Skeletal muscle tissue (tissue), 4 donors: ENCODE measurements around the gene GDI2. TPM values are rescaled to one million over a fixed set of nuclear protein-coding genes. Genes with fewer than 3 reads are reported as not detected.
"Not testable (repeated sequence)": the region's sequence is repeated elsewhere in the genome, so short reads cannot be mapped to it uniquely, and the experiment has no call there.

ENCODE experiments used
- H3K27ac ChIP-seq: one replicate; pipeline ENCODE4 v1.7.0; 2013; ENCODE audit warnings: mild to moderate bottlenecking, low read depth, low read length, inconsistent platforms
- H3K27me3 ChIP-seq, 3 donors: one replicate each; pipeline ENCODE4 v1.7.0; 2013; ENCODE audit warnings: low read length in 3 of 3; ENCODE audit not compliant: control insufficient read depth in 3 of 3, insufficient read depth in 3 of 3
- H3K36me3 ChIP-seq, 3 donors: one replicate each; pipeline ENCODE4 v1.7.0; 2013; ENCODE audit warnings: low read length in 3 of 3; ENCODE audit not compliant: control insufficient read depth in 3 of 3, insufficient read depth in 3 of 3
- H3K4me1 ChIP-seq, 3 donors: one replicate each; pipeline ENCODE4 v1.7.0; 2013; ENCODE audit warnings: low read length in 3 of 3, mild to moderate bottlenecking in 3 of 3; ENCODE audit not compliant: control insufficient read depth in 3 of 3, insufficient read depth in 3 of 3
- H3K4me3 ChIP-seq, 3 donors: one replicate each; pipeline ENCODE4 v1.7.0; 2013; ENCODE audit warnings: low read length in 3 of 3
- H3K9ac ChIP-seq, 3 donors: one replicate each; pipeline ENCODE4 v1.7.0; 2013; ENCODE audit warnings: low read length in 3 of 3, mild to moderate bottlenecking in 3 of 3, moderate library complexity in 2 of 3, low read depth in 1 of 3
- H3K9me3 ChIP-seq, 3 donors: one replicate each; pipeline ENCODE4 v1.7.0; 2013; ENCODE audit warnings: low read length in 3 of 3; ENCODE audit not compliant: control insufficient read depth in 3 of 3
- total RNA-seq: library from RNA; depleted of rRNA; stranded (reverse); fragments of >200 nt; gene quantifications from one replicate; pipeline ENCODE4 v1.2.3, GENCODE V29; 2014
- donor health status: Osteomylitis.

The GDI2 gene
- total RNA-seq, 1 donor from 2014 or later = 483 TPM

DNA sequence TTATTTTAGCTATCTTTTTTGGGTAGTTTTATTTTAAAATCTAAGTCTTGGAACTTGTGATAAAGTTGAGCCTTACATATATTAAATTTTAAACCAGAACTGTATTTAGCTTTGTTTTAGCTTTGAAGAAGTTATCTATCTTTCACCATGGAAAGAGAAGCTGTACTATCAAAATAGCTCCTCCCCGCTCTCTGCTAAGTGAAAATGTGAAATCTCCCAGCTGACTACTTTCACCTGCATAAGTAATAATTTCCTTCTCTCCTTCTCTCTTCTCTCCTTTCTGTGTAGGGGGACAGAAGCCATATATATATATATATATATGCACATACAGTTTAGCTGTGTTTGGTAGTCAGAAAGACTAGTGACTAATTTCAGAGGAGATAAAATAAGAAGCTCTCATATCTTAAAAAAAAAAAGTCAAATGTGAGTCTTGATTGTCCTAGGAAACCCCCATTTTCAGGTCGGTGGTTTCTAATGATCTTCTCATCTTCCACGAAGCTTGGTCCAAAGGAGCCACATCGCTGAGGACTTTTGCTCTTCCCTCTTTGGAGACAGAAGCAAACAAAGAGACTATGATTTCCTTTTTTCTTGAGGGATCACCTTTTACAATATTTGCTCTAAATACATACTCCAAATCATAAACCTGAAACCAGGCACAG, 30.6 kb upstream of the GDI2 start:
- Histone ChIP-seq H3K4me1 (peaks cover 3 to 4% (median 4%) of the 10 kb centered on the region in 3 donors), H3K4me3 (no peak overlapping the region), H3K9ac (no peak overlapping the region), H3K27me3 (peaks cover 0 to 5% (median 0%) of the 10 kb centered on the region in 3 donors), H3K27ac (no peak overlapping the region), H3K36me3 (no peaks in the 10 kb centered on the region), H3K9me3 (no peaks in the 10 kb centered on the region)

GRCh38 chr10:5841965-5842364, 28.7 kb upstream of the GDI2 start:
- no peak overlapping the region for H3K27ac ChIP-seq
- H3K9ac ChIP-seq = no peak overlapping the region
- peaks cover 3 to 4% (median 4%) of the 10 kb centered on the region in 3 donors for H3K4me1 ChIP-seq
- H3K36me3 ChIP-seq = no peaks in the 10 kb centered on the region
- no peaks in the 10 kb centered on the region for H3K9me3 ChIP-seq
- peaks cover 0 to 5% (median 0%) of the 10 kb centered on the region in 3 donors for H3K27me3 ChIP-seq
- H3K4me3 ChIP-seq = no peak overlapping the region

GRCh38 chr10:5840314-5841307, 27.4 kb upstream of the GDI2 start:
- Histone ChIP-seq H3K27ac (no peak overlapping the region), H3K9ac (peak overlapping the region in 1 of 3 donors; percentile 40), H3K4me3 (peak overlapping the region in 2 of 3 donors; percentile 31 to 41), H3K9me3 (no peaks in the 10 kb centered on the region), H3K4me1 (peaks cover 3 to 4% (median 4%) of the 10 kb centered on the region in 3 donors), H3K27me3 (peaks cover 0 to 5% (median 0%) of the 10 kb centered on the region in 3 donors), H3K36me3 (no peaks in the 10 kb centered on the region)

DNA sequence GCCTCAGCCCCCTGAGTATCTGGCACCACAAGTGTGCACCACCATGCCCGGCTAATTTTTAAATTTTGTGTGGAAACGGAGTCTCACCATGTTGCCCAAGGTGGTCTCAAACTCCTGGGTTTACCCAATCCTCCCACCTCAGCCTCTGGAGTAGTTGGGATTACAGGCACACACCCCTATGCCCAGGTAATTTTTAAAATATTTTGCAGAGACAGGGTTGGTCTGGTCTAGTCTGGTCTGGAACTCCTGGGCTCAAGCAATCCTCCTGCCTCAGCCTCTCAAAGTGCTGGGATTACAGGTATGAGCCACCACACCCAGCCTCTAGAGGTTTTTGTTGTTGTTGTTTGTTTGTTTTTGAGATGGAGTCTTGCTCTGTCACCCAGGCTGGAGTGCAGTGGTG, 22.9 kb upstream of the GDI2 start:
- not testable (repeated sequence) for H3K27ac ChIP-seq, H3K4me3 ChIP-seq, H3K9me3 ChIP-seq, H3K27me3 ChIP-seq, H3K36me3 ChIP-seq, H3K4me1 ChIP-seq, H3K9ac ChIP-seq

DNA sequence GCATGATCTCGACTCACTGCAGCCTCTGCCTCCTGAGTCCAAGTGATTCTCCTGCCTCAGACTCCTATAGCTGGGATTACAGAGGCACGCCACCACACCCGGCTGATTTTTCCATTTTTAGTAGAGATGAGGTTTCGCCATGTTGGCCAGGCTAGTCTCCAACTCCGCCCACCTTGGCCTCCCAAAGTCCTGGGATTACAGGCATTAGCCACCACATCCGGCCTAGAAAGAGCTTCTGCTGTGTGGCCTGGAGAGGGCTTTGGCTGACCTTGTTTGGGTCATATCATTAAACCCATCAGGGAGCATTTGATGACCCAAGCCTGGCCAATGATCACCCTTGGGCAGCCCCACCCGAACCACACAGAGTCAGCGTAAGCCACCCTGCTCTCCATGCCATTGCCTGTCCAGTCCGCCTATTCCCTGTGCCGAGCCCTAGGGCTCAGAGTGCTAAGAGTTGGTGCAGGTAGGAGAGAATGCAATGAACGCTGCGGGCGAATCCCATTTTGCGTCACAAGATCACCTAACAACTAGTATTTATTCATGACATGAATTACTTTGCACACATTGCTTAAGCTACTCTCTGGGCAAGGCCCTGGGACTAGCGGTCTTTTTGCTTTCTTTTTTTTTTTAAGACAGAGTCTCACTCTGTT, 22.3 kb upstream of the GDI2 start:
- no peak overlapping the region for H3K27ac ChIP-seq
- H3K27me3 ChIP-seq = no peaks in the 10 kb centered on the region
- no peak overlapping the region for H3K9ac ChIP-seq
- H3K4me3 ChIP-seq = no peak overlapping the region
- no peaks in the 10 kb centered on the region for H3K9me3 ChIP-seq
- H3K36me3 ChIP-seq = no peaks in the 10 kb centered on the region
- H3K4me1 ChIP-seq = peaks cover 3 to 4% (median 3%) of the 10 kb centered on the region in 3 donors

DNA sequence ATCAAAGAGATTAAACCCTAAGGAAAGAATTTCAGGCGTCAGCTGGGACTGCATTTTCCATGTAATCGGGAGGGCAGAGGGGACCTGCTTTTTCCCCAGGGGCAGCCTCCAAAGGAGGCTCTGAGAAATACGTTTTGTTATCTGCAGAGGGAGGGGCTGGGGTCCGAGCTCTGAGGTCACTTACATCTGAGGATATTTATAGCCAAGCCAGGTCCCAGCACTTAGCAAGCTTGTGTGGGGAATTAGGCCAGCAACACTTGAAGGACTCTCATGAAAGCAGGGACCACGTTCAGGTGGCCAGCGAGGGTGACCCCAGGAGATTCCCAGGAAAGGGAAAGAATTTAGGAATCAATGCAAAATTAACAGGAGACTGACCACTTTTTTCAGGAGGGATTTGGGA, 20.6 kb upstream of the GDI2 start:
- no peaks in the 10 kb centered on the region for H3K36me3 ChIP-seq
- H3K27me3 ChIP-seq = no peaks in the 10 kb centered on the region
- no peaks in the 10 kb centered on the region for H3K4me1 ChIP-seq
- no peak overlapping the region for H3K9ac ChIP-seq
- no peaks in the 10 kb centered on the region for H3K9me3 ChIP-seq
- H3K27ac ChIP-seq = no peak overlapping the region
- H3K4me3 ChIP-seq = no peak overlapping the region

- no peaks in the 10 kb centered on the region for H3K9me3 ChIP-seq
- no peaks in the 10 kb centered on the region for H3K27me3 ChIP-seq
- no peak overlapping the region for H3K27ac ChIP-seq
- H3K4me3 ChIP-seq = no peak overlapping the region
- H3K36me3 ChIP-seq = no peaks in the 10 kb centered on the region
- no peak overlapping the region for H3K9ac ChIP-seq
- no peaks in the 10 kb centered on the region for H3K4me1 ChIP-seq
Measured at GRCh38 chr10:5832946-5833345, 19.7 kb upstream of the GDI2 start.

- Histone ChIP-seq H3K9me3 (no peaks in the 10 kb centered on the region), H3K4me1 (no peaks in the 10 kb centered on the region), H3K36me3 (no peaks in the 10 kb centered on the region), H3K4me3 (no peak overlapping the region), H3K27me3 (no peaks in the 10 kb centered on the region), H3K9ac (no peak overlapping the region), H3K27ac (no peak overlapping the region)
Measured at GRCh38 chr10:5831446-5831782, 18.2 kb upstream of the GDI2 start.

DNA sequence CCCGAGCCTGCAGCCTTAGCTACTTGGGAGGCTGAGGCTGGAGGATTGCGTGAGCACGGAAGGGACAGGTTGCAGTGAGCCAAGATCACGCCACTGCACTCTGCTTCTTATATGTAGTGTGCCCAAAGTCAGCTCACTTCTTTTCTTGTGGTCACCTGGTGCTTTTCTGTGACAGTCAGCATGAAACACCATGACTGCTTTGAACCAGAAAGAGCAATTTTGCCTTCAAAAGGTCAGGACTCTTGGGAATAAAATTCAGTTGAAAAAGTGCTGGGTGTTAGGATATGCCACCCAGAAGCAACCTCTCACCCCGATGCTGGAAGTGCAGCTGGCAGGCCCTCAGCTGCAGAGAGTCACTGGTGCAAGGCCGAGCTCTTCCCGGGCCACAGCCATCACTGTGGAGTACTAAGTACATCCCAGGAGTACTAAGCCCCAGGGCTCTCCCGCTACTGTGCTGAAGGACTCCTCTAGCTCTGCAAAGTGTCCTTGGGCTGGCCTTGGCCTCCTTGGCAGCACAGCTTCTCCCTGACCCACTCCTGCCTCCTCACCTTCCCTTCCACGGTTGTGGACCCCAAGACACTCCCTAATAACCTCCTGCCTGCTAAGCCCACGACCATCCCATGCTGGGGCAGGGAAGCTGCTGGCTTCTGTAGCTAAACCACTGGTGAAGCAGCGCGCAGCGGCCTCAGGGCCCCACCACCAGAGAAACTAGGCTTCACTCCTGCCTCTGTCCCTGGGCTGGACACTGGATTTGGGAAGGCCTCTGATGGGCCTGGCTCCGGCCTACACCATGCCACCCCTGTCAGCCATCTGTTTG, 17.6 kb upstream of the GDI2 start:
- Histone ChIP-seq H3K4me3 (no peak overlapping the region), H3K36me3 (no peaks in the 10 kb centered on the region), H3K9me3 (no peaks in the 10 kb centered on the region), H3K9ac (no peak overlapping the region), H3K4me1 (no peaks in the 10 kb centered on the region), H3K27me3 (no peaks in the 10 kb centered on the region), H3K27ac (no peak overlapping the region)
